K562 (cell line): ENCODE results near the gene RBP3. TPM values are rescaled to one million over a fixed set of nuclear protein-coding genes. Genes with fewer than 3 reads are reported as not detected.

Source experiments
- BMI1 ChIP-seq: fragments of 150-350 bp; IDR thresholded peaks from 2 replicates; pipeline ENCODE4 v1.6.1; 2014; ENCODE audit warnings: low read length
- BRD9 ChIP-seq: fragments of 450-650 bp; IDR thresholded peaks from 2 replicates; pipeline ENCODE4 v1.6.1; 2018; ENCODE audit warnings: low read depth; ENCODE audit not compliant: partially characterized antibody
- C11orf30 ChIP-seq: fragments of 450-650 bp; IDR thresholded peaks from 2 replicates; pipeline ENCODE4 v1.6.1; 2016; ENCODE audit warnings: low read depth, mild to moderate bottlenecking
- EHMT2 ChIP-seq: fragments of 450-650 bp; IDR thresholded peaks from 2 replicates; pipeline ENCODE4 v1.6.1; 2018; ENCODE audit warnings: antibody characterized with exemption
- FOXJ2 ChIP-seq: fragments of 200-800 bp; sonication (Bioruptor generic); IDR thresholded peaks from 2 replicates; pipeline ENCODE4 v1.6.1; 2016; ENCODE audit warnings: missing genetic modification characterization, missing compliant biosample characterization
- HDGF ChIP-seq: fragments of 450-650 bp; IDR thresholded peaks from 2 replicates; pipeline ENCODE4 v1.6.1; 2016
- KLF1 ChIP-seq: fragments of 450-650 bp; IDR thresholded peaks from 2 replicates; pipeline ENCODE4 v1.6.1; 2016; ENCODE audit warnings: missing genetic modification characterization, missing compliant biosample characterization
- MAFF ChIP-seq: IDR thresholded peaks from 2 replicates; pipeline ENCODE4 v1.6.1; 2012; ENCODE audit warnings: low read length, improper control_type of control experiment
- NR2F6 ChIP-seq: fragments of 450-650 bp; formaldehyde crosslinking; IDR thresholded peaks from 2 replicates; pipeline ENCODE4 v1.4.0; 2020; ENCODE audit warnings: mild to moderate bottlenecking
- SETDB1 ChIP-seq: IDR thresholded peaks from one replicate; pipeline ENCODE4 v1.6.1; 2012; ENCODE audit warnings: low read length, control low read depth, inconsistent platforms
- SNIP1 ChIP-seq: fragments of 450-650 bp; IDR thresholded peaks from 2 replicates; pipeline ENCODE4 v1.7.1; 2017; ENCODE audit warnings: low read depth, mild to moderate bottlenecking
- SOX6 ChIP-seq: fragments of 450-650 bp; IDR thresholded peaks from 2 replicates; pipeline ENCODE4 v1.6.1; 2014; ENCODE audit warnings: mild to moderate bottlenecking
- SRSF9 ChIP-seq: fragments of 200-400 bp; formaldehyde crosslinking; IDR thresholded peaks from 2 replicates; pipeline ENCODE4 v1.6.1; 2017; ENCODE audit warnings: low read depth, low read length, borderline replicate concordance
- YY1 ChIP-seq, 3 experiments: IDR thresholded peaks; 2 replicates each; pipeline ENCODE4 v1.6.1; 2011; ENCODE audit warnings: low read length in 2 of 3, mild to moderate bottlenecking in 2 of 3, moderate library complexity in 2 of 3, borderline replicate concordance in 1 of 3, control low read depth in 1 of 3, low read depth in 1 of 3; ENCODE audit not compliant: insufficient read depth in 3 of 3, insufficient replicate concordance in 2 of 3, control insufficient read depth in 1 of 3, insufficient read length in 1 of 3; ENCODE audit errors: extremely low read depth in 1 of 3
- ZBTB7A ChIP-seq: IDR thresholded peaks from 2 replicates; pipeline ENCODE4 v1.6.1; 2011; ENCODE audit warnings: low read depth, mild to moderate bottlenecking, low read length, moderate library complexity, borderline replicate concordance; ENCODE audit not compliant: control insufficient read depth
- ZNF324 ChIP-seq: fragments of 250-450 bp; sonication (Bioruptor Pico); IDR thresholded peaks from 2 replicates; pipeline ENCODE4 v1.4.0; 2020; ENCODE audit warnings: mild to moderate bottlenecking
- ZNF780A ChIP-seq: fragments of 250-450 bp; sonication (Bioruptor Pico); IDR thresholded peaks from 2 replicates; pipeline ENCODE4 v1.5.0; 2021; ENCODE audit warnings: mild to moderate bottlenecking
- polyA plus RNA-seq, 8 experiments: library from polyadenylated mRNA; depleted of rRNA in 4 of 8; stranded (reverse) in 5 of 8; unstranded in 3 of 8; fragments of >200 nt; fragmentation: Nextera tagmentation in 2 of 8; fragmentation: Illumina TruSeq in 1 of 8; extraction: Ambion mirVana in 2 of 8; extraction: Trizol in 1 of 8; gene quantifications; 2 replicates each; pipeline versions ENCODE4 v1.2.1 to v1.2.3, GENCODE V29; 2011 to 2014; ENCODE audit warnings: inconsistent platforms in 1 of 8, missing spikeins in 1 of 8
- total RNA-seq, 7 experiments: library from RNA; depleted of rRNA in 6 of 7; stranded (reverse); fragments of >200 nt in 6 of 7; fragmentation: Illumina TruSeq in 2 of 7; extraction: Trizol in 2 of 7; gene quantifications; 2 replicates each; pipeline versions ENCODE4 v1.2.1 to v1.2.3, GENCODE V29; 2011 to 2021; ENCODE audit warnings: low replicate concordance in 1 of 7
- TF ChIP-seq, protein P1 (sequence below): fragments of 450-650 bp; IDR thresholded peaks from 2 replicates; pipeline ENCODE4 v1.6.1; 2016; ENCODE audit warnings: low read depth, mild to moderate bottlenecking, moderate library complexity
- TF ChIP-seq, protein P2 (sequence below): sonication (generic); formaldehyde crosslinking; IDR thresholded peaks from 2 replicates; pipeline ENCODE4 v1.8.0; 2022; ENCODE audit warnings: missing genetic modification reagents, mild to moderate bottlenecking, moderate library complexity, borderline replicate concordance
- TF ChIP-seq, protein P3 (sequence below): fragments of 200-800 bp; sonication (Bioruptor generic); IDR thresholded peaks from 2 replicates; pipeline ENCODE4 v1.6.1; 2017; ENCODE audit warnings: missing genetic modification characterization, missing compliant biosample characterization
- TF ChIP-seq, protein P4 (sequence below): fragments of 450-650 bp; IDR thresholded peaks from 2 replicates; pipeline ENCODE4 v1.6.1; 2016; ENCODE audit warnings: borderline replicate concordance
- TF ChIP-seq, protein P5 (sequence below): fragments of 250-450 bp; sonication (Bioruptor Pico); IDR thresholded peaks from 2 replicates; pipeline ENCODE4 v1.5.0; 2021

RBP3 gene
- total and polyA plus RNA-seq, 9 of the 15 experiments (the other 6 are each of a cell fraction or from before 2014, with no cell fraction given): not detected

DNA sequence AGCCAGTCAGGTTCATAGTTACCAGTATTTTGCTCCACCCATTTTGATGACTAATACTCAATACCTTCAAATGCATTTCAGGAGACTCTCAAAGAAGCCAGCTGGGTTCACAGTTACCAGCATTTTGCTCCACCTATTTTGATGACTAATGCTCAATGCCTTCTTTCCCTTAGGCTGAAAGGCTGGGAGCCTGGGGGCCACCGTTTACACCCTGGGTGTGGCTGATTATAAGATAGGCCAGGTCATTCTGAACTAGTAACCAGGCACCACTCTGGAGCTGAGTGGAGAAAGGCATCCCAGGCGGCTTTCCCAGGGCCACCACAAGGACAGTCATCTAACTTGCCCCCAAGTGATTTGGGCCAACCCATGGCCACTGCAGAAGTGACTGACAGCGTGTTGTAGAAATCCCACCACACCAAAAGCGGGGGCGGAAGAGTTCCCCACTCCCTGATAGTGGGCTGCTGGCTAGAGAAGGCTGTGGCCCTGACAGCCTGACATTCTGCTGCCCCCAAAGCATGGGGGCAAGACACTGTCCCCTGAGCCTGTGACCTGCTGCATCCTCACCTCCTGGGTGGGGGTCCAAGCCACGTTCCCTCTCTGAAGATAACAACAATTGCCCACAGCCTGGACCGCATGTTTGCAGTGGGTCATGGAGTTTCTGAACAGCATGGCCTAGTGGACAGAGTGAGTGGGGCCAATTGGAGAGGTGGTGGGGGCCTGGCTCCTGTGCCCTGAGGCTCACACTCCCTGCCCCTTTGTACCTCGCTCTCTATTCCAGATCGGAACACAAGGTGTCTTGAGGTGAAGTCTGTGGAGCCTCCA is 58.9 kb downstream of the RBP3 start (continued):
- TF ChIP-seq, protein P1, sequence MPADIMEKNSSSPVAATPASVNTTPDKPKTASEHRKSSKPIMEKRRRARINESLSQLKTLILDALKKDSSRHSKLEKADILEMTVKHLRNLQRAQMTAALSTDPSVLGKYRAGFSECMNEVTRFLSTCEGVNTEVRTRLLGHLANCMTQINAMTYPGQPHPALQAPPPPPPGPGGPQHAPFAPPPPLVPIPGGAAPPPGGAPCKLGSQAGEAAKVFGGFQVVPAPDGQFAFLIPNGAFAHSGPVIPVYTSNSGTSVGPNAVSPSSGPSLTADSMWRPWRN: no peak
- TF ChIP-seq SOX6 (peak; percentile 54), HDGF (no peak), BMI1 (no peak), KLF1 (tag) (peak; percentile 95), FOXJ2 (tag) (no peak), YY1 (IDR thresholded peaks at IDR 0.05; ENCODE audit: borderline replicate concordance in 1 of 3, control insufficient read depth in 1 of 3, extremely low read depth in 1 of 3, insufficient read depth in 3 of 3, insufficient read length in 1 of 3, insufficient replicate concordance in 2 of 3, low read depth in 1 of 3, low read length in 2 of 3) (no peak), ZNF780A (CRISPR knock-in tag) (no peak), ZNF324 (CRISPR knock-in tag) (no peak), NR2F6 (CRISPR knock-in tag) (no peak), SETDB1 (no peak), BRD9 (peak; percentile 79), SNIP1 (no peak), ZBTB7A (peak; percentile 61; the same call in 1 of the 2 replicates), SRSF9 (no peak), MAFF (peak; percentile 81), C11orf30 (peak; percentile 95), EHMT2 (0 out of 2 replicates have a peak, but pooled peaks have one; percentile 12)
- TF ChIP-seq, protein P2, sequence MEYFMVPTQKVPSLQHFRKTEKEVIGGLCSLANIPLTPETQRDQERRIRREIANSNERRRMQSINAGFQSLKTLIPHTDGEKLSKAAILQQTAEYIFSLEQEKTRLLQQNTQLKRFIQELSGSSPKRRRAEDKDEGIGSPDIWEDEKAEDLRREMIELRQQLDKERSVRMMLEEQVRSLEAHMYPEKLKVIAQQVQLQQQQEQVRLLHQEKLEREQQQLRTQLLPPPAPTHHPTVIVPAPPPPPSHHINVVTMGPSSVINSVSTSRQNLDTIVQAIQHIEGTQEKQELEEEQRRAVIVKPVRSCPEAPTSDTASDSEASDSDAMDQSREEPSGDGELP: peak; percentile 83
- TF ChIP-seq, protein P3, sequence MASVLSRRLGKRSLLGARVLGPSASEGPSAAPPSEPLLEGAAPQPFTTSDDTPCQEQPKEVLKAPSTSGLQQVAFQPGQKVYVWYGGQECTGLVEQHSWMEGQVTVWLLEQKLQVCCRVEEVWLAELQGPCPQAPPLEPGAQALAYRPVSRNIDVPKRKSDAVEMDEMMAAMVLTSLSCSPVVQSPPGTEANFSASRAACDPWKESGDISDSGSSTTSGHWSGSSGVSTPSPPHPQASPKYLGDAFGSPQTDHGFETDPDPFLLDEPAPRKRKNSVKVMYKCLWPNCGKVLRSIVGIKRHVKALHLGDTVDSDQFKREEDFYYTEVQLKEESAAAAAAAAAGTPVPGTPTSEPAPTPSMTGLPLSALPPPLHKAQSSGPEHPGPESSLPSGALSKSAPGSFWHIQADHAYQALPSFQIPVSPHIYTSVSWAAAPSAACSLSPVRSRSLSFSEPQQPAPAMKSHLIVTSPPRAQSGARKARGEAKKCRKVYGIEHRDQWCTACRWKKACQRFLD: no peak
- TF ChIP-seq, protein P4, sequence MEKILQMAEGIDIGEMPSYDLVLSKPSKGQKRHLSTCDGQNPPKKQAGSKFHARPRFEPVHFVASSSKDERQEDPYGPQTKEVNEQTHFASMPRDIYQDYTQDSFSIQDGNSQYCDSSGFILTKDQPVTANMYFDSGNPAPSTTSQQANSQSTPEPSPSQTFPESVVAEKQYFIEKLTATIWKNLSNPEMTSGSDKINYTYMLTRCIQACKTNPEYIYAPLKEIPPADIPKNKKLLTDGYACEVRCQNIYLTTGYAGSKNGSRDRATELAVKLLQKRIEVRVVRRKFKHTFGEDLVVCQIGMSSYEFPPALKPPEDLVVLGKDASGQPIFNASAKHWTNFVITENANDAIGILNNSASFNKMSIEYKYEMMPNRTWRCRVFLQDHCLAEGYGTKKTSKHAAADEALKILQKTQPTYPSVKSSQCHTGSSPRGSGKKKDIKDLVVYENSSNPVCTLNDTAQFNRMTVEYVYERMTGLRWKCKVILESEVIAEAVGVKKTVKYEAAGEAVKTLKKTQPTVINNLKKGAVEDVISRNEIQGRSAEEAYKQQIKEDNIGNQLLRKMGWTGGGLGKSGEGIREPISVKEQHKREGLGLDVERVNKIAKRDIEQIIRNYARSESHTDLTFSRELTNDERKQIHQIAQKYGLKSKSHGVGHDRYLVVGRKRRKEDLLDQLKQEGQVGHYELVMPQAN: no peak
- TF ChIP-seq, protein P5, sequence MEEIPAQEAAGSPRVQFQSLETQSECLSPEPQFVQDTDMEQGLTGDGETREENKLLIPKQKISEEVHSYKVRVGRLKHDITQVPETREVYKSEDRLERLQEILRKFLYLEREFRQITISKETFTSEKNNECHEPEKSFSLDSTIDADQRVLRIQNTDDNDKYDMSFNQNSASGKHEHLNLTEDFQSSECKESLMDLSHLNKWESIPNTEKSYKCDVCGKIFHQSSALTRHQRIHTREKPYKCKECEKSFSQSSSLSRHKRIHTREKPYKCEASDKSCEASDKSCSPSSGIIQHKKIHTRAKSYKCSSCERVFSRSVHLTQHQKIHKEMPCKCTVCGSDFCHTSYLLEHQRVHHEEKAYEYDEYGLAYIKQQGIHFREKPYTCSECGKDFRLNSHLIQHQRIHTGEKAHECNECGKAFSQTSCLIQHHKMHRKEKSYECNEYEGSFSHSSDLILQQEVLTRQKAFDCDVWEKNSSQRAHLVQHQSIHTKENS (CRISPR knock-in tag): no peak
